Upper lobe of left lung (tissue), 6 donors: ENCODE data around the gene MMP14. TPM values are rescaled to one million over a fixed set of nuclear protein-coding genes. Genes with fewer than 3 reads are reported as not detected.

Source experiments
- ATAC-seq, 2 donors: fragments of 200-7000 bp; cut with Tn5 transposase; one replicate each; pipeline ENCODE4 v1.9.1; 2022; ENCODE audit warnings: mild to moderate bottlenecking in 2 of 2, moderate library complexity in 2 of 2; ENCODE audit not compliant: low FRiP score in 2 of 2
- DNase-seq, 2 donors: peaks; one replicate each; pipeline ENCODE4 v3.0.0-alpha.2; 2019 to 2020
- H3K27ac ChIP-seq, 4 donors: fragments of 200-600 bp; sonication (generic); one replicate each; pipeline ENCODE4 v1.5.1; 2016 to 2019
- H3K27me3 ChIP-seq, 4 donors: fragments of 200-600 bp; sonication (generic); one replicate each; pipeline ENCODE4 v1.5.1; 2017 to 2019
- H3K36me3 ChIP-seq, 4 donors: fragments of 200-600 bp; sonication (generic); one replicate each; pipeline ENCODE4 v1.5.1; 2016 to 2019
- H3K4me1 ChIP-seq, 4 donors: fragments of 200-600 bp; sonication (generic); one replicate each; pipeline ENCODE4 v1.5.1; 2018 to 2019
- H3K4me3 ChIP-seq, 4 donors: fragments of 200-600 bp; sonication (generic); one replicate each; pipeline ENCODE4 v1.5.1; 2017 to 2019; ENCODE audit warnings: mild to moderate bottlenecking in 2 of 4, moderate library complexity in 1 of 4
- H3K9me3 ChIP-seq, 4 donors: fragments of 200-600 bp; sonication (generic); one replicate each; pipeline ENCODE4 v1.5.1; 2018 to 2019
- EP300 ChIP-seq, 4 donors: sonication (generic); formaldehyde crosslinking; IDR thresholded peaks; one replicate each; pipeline ENCODE4 v1.5.1; 2017; ENCODE audit warnings: antibody characterized with exemption in 4 of 4, control low read depth in 2 of 4
- POLR2A ChIP-seq, 4 donors: fragments of 450-650 bp; IDR thresholded peaks; one replicate each; pipeline ENCODE4 v1.5.1; 2016 to 2017; ENCODE audit warnings: antibody characterized with exemption in 4 of 4, mild to moderate bottlenecking in 2 of 4
- POLR2AphosphoS5 ChIP-seq, 2 donors: sonication (generic); formaldehyde crosslinking; IDR thresholded peaks; one replicate each; pipeline ENCODE4 v1.5.1; 2017; ENCODE audit warnings: antibody characterized with exemption in 2 of 2
- WGBS, 2 donors: methylation state at CpG; one replicate each; pipeline ENCODE4 v1.1.5; 2017 to 2018; 5-methylcytosine and 5-hydroxymethylcytosine counted together
- small RNA-seq, 4 donors: library from RNA; depleted of rRNA; stranded (forward); fragments of <200 nt; gene quantifications; one replicate each; pipeline ENCODE3, GENCODE V24; 2016
- total RNA-seq, 6 donors: library from RNA; depleted of rRNA in 4 of 6; stranded (reverse); fragments of >200 nt in 4 of 6; gene quantifications; one replicate each; pipeline versions ENCODE4 v1.1.0 to v1.2.1, GENCODE V29; 2016 to 2021
- TF ChIP-seq, protein P1 (sequence below), 6 experiments: fragments of 450-650 bp in 4 of 6; fragments of 200-600 bp in 2 of 6; sonication (generic) in 2 of 6; IDR thresholded peaks; one replicate each; pipeline ENCODE4 v1.5.1; 2016 to 2019; ENCODE audit warnings: antibody characterized with exemption in 6 of 6
- donor health status: DM: no; HTN: no; CAD: no; lungs with moderate emphysema.
- donor health status: DM: no; HTN: yes; CAD: no; lungs with severe emphysema.

MMP14 gene
- total RNA-seq, 6 donors from 2014 or later: 53.4 to 157 (median 104) TPM

GRCh38 chr14:22896760-22897159 is 60.4 kb downstream of the MMP14 start:
- DNase-seq (no peak), ATAC-seq (no peak)
- Histone ChIP-seq H3K27ac (no peak overlapping the region), H3K36me3 (peaks cover 9 to 27% (median 15%) of the 10 kb centered on the region in 4 donors), H3K4me1 (peaks cover 0 to 6% (median 4%) of the 10 kb centered on the region in 4 donors), H3K9me3 (no peaks in the 10 kb centered on the region), H3K4me3 (no peak overlapping the region), H3K27me3 (no peaks in the 10 kb centered on the region)
- 55 to 70% methylated on average over 3 of the region's 3 CpGs for WGBS, 2 donors
- TF ChIP-seq POLR2AphosphoS5 (IDR thresholded peaks at IDR 0.05) (no peak), POLR2A (IDR thresholded peaks at IDR 0.05) (no peak), EP300 (IDR thresholded peaks at IDR 0.05) (no peak)
- TF ChIP-seq, protein P1, sequence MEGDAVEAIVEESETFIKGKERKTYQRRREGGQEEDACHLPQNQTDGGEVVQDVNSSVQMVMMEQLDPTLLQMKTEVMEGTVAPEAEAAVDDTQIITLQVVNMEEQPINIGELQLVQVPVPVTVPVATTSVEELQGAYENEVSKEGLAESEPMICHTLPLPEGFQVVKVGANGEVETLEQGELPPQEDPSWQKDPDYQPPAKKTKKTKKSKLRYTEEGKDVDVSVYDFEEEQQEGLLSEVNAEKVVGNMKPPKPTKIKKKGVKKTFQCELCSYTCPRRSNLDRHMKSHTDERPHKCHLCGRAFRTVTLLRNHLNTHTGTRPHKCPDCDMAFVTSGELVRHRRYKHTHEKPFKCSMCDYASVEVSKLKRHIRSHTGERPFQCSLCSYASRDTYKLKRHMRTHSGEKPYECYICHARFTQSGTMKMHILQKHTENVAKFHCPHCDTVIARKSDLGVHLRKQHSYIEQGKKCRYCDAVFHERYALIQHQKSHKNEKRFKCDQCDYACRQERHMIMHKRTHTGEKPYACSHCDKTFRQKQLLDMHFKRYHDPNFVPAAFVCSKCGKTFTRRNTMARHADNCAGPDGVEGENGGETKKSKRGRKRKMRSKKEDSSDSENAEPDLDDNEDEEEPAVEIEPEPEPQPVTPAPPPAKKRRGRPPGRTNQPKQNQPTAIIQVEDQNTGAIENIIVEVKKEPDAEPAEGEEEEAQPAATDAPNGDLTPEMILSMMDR (IDR thresholded peaks at IDR 0.05): no peak

DNA sequence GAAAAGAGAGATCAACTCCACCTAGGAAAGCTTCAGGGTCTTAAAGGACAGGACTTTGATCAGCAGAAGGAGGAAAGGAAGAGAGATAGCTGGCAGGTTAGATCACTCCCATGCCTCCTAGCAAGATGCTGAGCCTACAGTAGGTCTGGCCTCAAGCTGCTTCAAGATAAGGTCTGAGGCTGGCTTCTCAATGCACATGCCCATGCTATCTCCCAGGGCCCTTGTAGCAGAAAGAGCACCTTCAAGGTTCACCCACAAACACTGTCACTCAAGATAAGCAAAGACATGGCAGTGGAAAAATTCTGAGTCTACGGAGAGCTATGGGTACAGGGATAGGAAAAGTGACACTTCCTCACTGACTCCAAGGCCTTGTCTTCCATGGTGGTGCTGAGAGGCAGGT is 61.0 kb downstream of the MMP14 start:
- H3K36me3 ChIP-seq: peaks cover 12 to 33% (median 21%) of the 10 kb centered on the region in 4 donors
- 94 to 95% methylated on average over 1 of the region's 1 CpG for WGBS, 2 donors
- TF ChIP-seq POLR2A (IDR thresholded peaks at IDR 0.05): no peak
- TF ChIP-seq, protein P1 (IDR thresholded peaks at IDR 0.05): no peak
- TF ChIP-seq EP300 (IDR thresholded peaks at IDR 0.05): no peak
- TF ChIP-seq POLR2AphosphoS5 (IDR thresholded peaks at IDR 0.05): no peak

More for the DNA sequence above, 61.0 kb downstream of the MMP14 start:
- Histone ChIP-seq H3K27ac (no peak overlapping the region), H3K27me3 (no peaks in the 10 kb centered on the region), H3K9me3 (no peaks in the 10 kb centered on the region), H3K4me1 (peaks cover 0 to 6% (median 4%) of the 10 kb centered on the region in 4 donors), H3K4me3 (no peak overlapping the region)
- ATAC-seq (no peak), DNase-seq (no peak)

Small RNA genes lying within 50 kb of the gene (small RNA-seq; reads per million reads assigned to genes)
- 0 reads per million in 4 donors for gene RF00019

Other genes with a start within 250 kb of the MMP14 start
- gene DAD1, start 247.4 kb upstream of the MMP14 start, total RNA-seq: 100 to 1,000 TPM in 4 of 6 donors, 10 to 100 TPM in 1, 1 to 10 TPM in 1; 8.4 to 188 (median 134) TPM
- gene ABHD4, start 238.3 kb upstream of the MMP14 start, total RNA-seq: 10 to 100 TPM; 20.1 to 31.3 (median 26.1) TPM
- gene OR6J1, start 192.2 kb upstream of the MMP14 start, total RNA-seq: under 1 TPM in 1 of 6 donors, not detected in 5; 0.30 TPM
- 100 to 1,000 TPM in 1 of 6 donors, 10 to 100 TPM in 5; 54.9 to 137 (median 79.2) TPM for gene OXA1L, start 69.9 kb upstream of the MMP14 start, total RNA-seq
- gene SLC7A7, start 21.1 kb upstream of the MMP14 start, total RNA-seq: 100 to 1,000 TPM in 2 of 6 donors, 10 to 100 TPM in 4; 55.0 to 120 (median 99.1) TPM
- gene MRPL52, start 6.7 kb upstream of the MMP14 start, total RNA-seq: 10 to 100 TPM in 5 of 6 donors, 1 to 10 TPM in 1; 9.4 to 88.2 (median 34.1) TPM
- gene LRP10, start 35.2 kb downstream of the MMP14 start, total RNA-seq: 100 to 1,000 TPM in 5 of 6 donors, 10 to 100 TPM in 1; 90.2 to 169 (median 149) TPM
- gene REM2, start 46.6 kb downstream of the MMP14 start, total RNA-seq: 1 to 10 TPM; 1.0 to 6.3 (median 1.2) TPM
- 10 to 100 TPM; 63.3 to 96.8 (median 91.9) TPM for gene RBM23, start 82.6 kb downstream of the MMP14 start, total RNA-seq
- gene PRMT5, start 92.8 kb downstream of the MMP14 start, total RNA-seq: 10 to 100 TPM; 21.4 to 51.3 (median 39.2) TPM
- 100 to 1,000 TPM in 2 of 6 donors, 10 to 100 TPM in 4; 44.3 to 137 (median 78.9) TPM for gene HAUS4, start 120.5 kb downstream of the MMP14 start, total RNA-seq
- gene AJUBA, start 146.0 kb downstream of the MMP14 start, total RNA-seq: 10 to 100 TPM; 34.4 to 50.3 (median 39.5) TPM
- gene C14orf93, start 173.6 kb downstream of the MMP14 start, total RNA-seq: 10 to 100 TPM in 4 of 6 donors, 1 to 10 TPM in 2; 7.1 to 12.9 (median 11.4) TPM
- 100 to 1,000 TPM in 2 of 6 donors, 10 to 100 TPM in 4; 58.7 to 147 (median 86.1) TPM for gene PSMB5, start 198.3 kb downstream of the MMP14 start, total RNA-seq
- gene PSMB11, start 205.6 kb downstream of the MMP14 start, total RNA-seq: not detected
- 1 to 10 TPM; 2.0 to 8.0 (median 4.2) TPM for gene CDH24, start 220.9 kb downstream of the MMP14 start, total RNA-seq